ENCODE results near the gene HRCT1.
"Not testable (repeated sequence)": the region's sequence is repeated elsewhere in the genome, so short reads cannot be mapped to it uniquely, and the experiment has no call there.

Gene HRCT1

DNA sequence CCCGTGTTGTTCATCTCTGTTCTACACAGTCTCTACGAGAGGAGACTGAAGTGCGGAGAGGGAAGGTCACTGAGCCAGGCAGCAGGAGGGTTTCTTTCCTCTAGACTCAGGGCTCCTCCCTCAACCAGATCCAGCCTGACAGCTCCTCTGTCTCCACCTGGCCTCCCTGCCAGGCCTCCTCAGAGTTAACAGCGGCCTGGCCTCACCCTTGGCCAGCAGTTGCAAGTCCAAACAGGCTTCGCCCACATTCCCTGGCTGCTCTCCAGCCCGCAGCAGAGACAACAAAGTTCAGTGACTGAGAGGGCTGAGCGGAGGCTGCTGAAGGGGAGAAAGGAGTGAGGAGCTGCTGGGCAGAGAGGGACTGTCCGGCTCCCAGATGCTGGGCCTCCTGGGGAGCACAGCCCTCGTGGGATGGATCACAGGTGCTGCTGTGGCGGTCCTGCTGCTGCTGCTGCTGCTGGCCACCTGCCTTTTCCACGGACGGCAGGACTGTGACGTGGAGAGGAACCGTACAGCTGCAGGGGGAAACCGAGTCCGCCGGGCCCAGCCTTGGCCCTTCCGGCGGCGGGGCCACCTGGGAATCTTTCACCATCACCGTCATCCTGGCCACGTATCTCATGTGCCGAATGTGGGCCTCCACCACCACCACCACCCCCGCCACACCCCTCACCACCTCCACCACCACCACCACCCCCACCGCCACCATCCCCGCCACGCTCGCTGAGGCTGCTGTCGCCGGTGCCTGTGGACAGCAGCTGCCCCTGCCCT is at the start of gene HRCT1:
Gene HRCT1 (plus strand): TSS at position 291 of the 768 bp plus-strand sequence. CDS start 86 bp downstream, at position 377.
- peak; percentile 87 for DNase-seq (ENCODE audit: low spot score)

DNA sequence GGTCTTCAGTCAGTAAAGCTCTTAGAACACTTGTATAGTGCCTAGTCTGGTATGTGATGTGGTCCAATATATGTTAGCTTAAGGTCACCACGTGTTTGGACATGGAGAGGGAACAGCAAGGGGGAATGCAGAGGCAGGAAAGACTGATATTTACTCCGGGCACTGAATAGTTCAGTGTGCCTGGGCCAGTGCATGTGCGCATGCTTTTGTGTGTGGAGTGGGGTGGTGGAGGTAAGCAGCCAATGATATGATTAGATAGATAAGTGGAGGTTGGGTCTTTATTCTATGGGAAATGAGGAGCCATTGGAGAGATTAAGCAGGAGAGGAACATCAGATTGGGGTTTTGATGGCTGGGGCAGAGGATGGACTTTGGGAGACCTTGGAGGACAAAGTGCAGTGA is 49.8 kb upstream of the HRCT1 start:
- DNase-seq (ENCODE audit: low spot score), result no peak

DNA sequence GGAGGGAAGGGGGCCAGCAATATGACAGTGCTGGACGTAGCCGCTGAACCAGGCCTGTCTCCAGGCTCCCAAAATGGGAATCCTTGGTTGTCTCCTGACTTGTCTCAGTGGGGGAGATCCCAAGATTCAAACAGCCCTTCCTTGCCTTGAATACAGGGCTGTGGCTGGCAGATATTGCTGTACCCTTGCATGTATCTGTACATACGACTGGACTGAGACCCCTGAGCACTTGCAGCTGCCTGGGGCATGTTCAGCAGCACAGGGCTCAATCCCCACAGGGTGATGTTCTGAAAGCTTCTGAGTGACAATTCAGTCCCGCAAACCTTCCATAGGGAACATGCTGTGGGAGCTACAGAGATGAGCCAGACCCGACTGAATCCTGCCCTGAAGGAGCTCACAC is 49.1 kb upstream of the HRCT1 start:
- DNase-seq (ENCODE audit: low spot score), result no peak

- no peak for DNase-seq (ENCODE audit: low spot score)
Observed at GRCh38 chr9:35858458-35858857, 47.5 kb upstream of the HRCT1 start.

DNA sequence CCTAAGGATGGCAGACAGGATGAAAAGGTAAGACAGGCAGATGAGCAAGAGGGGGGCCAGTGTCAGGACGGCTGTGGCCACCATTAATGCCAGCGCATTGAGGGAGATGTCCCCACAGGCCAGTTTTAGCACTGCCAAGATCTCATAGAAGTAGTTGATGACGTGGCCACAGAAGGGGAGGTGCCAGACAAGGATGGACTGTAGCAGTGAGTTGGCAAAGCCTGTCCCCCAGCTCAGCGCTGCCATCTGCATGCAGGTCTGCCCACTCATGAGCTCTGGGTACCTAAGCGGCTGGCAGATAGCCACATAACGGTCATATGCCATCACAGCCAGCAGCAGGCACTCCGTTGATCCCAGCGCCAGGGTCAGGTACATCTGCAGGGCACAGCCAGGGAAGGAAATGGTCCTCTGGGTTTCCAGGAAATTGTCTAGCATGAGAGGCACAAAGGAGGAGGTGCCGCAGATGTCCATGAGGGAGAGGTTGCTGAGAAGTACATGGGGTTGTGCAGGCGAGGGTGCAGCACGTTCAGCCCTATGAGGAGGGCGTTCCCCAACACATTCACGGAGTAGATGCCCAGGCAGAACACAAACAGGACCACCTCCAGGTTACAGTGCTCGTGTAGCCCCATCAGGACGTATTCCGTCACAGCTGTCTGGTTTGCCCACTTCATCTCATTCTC is 46.6 kb upstream of the HRCT1 start:
- peak; percentile 36 for DNase-seq (ENCODE audit: low spot score)

DNA sequence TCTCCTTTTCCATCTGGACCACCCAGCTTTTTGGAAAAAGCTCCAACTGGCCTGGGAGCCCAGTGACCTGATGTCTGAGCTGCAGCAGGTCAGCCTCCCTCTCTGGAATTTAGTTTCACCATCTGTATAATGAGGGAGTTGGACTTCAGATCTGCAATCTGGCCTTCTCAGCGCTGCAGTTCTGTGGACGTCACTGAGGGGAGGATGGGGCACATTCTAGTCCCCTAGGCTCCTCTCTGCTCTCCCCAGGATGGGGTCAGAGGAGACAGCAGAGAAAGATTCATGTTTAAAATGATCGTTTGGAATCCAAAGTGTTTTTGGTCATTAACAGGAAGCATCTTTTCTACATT is 46.0 kb upstream of the HRCT1 start:
- DNase-seq (ENCODE audit: low spot score), result no peak

- DNase-seq (ENCODE audit: low spot score), result no peak
Observed at GRCh38 chr9:35861161-35861897, 44.7 kb upstream of the HRCT1 start.

GRCh38 chr9:35862328-35862727 is 43.7 kb upstream of the HRCT1 start:
- no peak for DNase-seq (ENCODE audit: low spot score)

- no peak for DNase-seq (ENCODE audit: low spot score)
Observed at GRCh38 chr9:35863583-35863982, 42.4 kb upstream of the HRCT1 start.

DNA sequence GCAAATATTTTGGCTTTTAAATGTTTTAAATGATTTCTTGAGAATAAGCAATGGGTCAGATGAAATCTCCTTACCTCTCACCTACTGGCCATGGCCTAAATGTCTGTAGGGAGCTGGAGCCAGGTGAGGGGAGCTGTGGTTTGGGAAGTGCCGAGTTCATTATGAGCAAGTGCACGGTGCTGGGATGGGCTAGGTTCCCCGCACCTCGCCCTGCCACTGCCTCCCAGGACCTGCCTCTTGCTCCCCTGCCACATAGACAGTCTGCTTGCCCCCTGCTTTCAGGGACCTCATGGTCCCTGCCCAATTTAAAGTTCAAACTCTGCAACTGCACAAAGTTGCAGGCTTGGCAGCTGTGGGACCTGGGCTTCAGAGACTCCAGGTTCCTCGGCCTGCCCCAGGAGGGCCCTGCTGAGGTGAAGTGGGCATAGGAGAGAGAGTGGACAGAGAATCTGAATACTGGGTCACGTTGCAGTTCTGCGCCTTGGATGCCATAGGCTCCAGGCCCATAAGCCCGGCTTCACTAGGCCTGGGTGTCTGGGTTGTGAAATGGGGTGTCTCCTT is 41.2 kb upstream of the HRCT1 start:
- DNase-seq (ENCODE audit: low spot score), result no peak

- DNase-seq (ENCODE audit: low spot score), result no peak
Observed at GRCh38 chr9:35867538-35867937, 38.5 kb upstream of the HRCT1 start.

DNA sequence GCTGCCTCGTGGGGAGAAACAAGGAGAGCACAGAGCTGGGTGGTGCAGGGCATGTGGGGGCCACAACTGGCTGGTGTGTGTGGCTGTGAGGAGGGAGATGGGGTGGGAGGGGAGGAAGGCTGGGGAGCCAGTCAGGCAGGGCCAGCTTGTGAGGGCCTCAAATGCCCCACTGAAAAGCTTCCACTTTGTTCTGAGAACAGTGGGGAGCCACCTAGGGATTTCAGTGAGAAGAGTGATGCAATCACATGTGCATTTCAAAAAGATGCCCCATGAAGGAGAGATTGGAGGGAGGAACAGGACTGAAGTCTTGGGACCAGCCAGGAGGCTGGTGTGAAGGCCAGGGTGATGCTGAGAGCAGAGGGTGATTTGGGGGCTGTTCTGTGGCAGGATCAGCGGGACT is 37.1 kb upstream of the HRCT1 start:
- DNase-seq (ENCODE audit: low spot score), result no peak

GRCh38 chr9:35869621-35870216 is 36.3 kb upstream of the HRCT1 start:
- DNase-seq (ENCODE audit: low spot score), result no peak

DNA sequence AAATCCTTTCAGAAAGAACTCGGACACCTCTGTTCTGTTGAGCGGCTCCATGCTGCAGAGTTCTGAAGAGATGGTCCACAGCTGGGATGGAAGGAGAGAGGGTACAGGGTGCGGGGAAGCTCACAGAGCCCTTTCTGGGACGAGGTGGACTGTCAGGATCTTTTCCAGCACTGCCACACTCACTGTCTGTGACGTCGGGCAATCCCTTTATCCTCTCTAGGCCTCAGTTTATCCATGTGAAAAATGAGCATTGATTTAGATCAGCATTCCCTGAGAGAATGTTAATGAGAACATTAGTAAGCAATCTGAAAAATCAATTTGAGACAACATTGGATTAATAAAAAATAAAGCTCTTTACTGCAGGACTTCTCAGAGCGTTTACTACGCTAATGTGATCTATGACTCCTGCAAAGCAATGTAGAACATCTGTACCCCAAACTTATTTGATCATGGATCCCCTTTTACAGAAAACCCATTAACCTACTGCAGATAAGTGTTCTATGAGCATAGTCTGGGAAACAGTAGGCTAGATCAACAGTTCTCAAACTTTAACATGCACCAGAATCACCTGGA is 35.6 kb upstream of the HRCT1 start, which contains the start of gene OR13J1:
Gene OR13J1 (minus strand): TSS at position 51 of the 573 bp plus-strand sequence. CDS start 0 bp downstream, at position 51.
- DNase-seq (ENCODE audit: low spot score), result no peak

DNA sequence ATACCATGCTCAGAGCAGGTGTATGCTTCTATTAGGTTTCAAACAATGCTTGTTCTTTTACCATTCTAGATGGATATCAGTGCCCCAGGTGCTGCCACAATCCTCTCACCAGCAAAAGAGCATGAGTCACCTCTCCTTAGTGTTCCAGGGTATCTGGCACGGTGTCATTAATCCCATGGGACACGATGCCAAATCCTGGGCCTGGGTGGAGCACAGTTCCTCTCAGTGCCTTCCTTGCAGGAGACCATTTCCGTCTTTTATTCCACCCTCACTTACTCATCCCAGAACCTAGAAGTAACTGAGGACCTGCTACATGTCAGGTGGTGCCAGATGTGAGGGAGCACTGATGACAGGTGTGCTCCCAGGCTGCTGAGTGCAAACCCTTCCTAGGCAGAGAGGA is 34.5 kb upstream of the HRCT1 start:
- no peak for DNase-seq (ENCODE audit: low spot score)

DNA sequence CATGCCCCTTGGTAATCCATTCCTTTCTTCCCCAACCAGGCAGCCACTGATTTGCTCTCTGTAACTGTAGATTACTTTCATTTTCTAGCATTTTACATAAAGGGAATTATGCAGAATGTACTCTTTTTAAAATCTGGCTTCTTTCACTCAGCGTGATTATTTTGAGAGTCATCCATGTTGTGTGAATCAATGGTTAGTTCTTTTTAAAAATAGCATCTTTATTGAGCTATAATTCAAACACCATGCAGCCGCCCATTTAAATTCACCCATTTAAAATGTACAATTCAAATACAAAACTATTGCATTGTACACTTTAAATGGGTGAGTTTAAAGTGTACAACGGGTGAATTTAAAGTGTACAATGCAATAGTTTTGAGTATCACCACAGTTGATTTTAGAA is 33.5 kb upstream of the HRCT1 start:
- DNase-seq (ENCODE audit: low spot score), result no peak

DNA sequence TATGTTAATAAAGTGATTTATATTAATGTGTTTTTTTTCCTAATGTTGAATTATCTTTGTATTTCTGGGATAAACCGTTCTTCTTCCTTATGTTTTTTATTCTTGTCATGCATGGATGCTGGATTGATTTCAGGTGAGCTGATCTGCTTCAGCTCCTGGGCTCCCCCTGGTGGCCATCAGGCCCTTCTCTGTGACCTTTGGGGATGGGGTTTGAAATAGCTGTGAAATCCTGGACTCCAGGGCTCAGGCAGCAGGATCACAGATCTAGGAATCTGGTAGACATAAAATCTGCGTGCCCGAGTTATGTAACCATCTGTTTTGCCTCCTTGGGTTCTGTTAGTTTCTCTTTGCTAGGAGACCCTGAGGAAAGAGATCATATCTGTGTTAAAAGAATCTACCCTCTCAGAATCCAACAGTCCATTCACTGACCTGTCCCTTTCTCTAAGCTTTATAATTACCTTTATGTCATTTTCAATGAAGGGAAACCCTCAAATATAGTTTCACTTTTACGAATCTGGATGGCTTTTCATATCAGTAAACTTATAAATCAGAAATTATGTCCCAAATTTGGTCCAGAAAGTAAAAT is 23.6 kb upstream of the HRCT1 start:
- peak; percentile 82 for DNase-seq (ENCODE audit: low spot score)

- DNase-seq (ENCODE audit: low spot score), result peak; percentile 51
Observed at GRCh38 chr9:35882996-35883395, 23.0 kb upstream of the HRCT1 start.

GRCh38 chr9:35884908-35885307 is 21.1 kb upstream of the HRCT1 start:
- not testable (repeated sequence) for DNase-seq (ENCODE audit: low spot score)

GRCh38 chr9:35891646-35892045 is 14.4 kb upstream of the HRCT1 start:
- no peak for DNase-seq (ENCODE audit: low spot score)

DNA sequence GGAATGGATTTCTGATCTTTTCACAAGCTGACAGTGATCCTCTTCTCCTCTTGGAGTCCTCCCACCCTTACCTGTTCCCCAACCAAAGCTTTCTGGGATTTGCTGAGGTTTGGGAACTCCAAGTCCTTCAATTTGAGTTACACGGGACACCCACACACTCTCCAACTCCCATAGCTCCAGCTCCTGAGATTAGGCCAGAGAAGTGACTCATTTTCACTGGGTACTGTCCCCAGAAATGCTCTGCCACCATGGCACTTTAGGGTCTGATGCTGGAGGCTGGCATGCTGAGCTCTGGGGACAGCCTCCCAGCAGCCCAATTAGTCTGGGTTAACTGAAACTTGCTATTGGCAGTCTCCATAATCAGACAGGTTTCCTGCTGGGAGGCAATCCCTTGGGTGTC is 14.0 kb upstream of the HRCT1 start:
- DNase-seq (ENCODE audit: low spot score), result no peak

All from AG08395 (cell line).